Activated effector memory CD4-positive, alpha-beta T cell treated with Interleukin-2 at 50 U/mL for 16 hours (primary cell): ENCODE data around the gene OAF.
"Not testable (repeated sequence)": the region's sequence is repeated elsewhere in the genome, so short reads cannot be mapped to it uniquely, and the experiment has no call there.

ENCODE experiments used
- DNase-seq: peaks from one replicate; pipeline ENCODE4 v3.0.0-alpha.2; 2020

The OAF gene

DNA sequence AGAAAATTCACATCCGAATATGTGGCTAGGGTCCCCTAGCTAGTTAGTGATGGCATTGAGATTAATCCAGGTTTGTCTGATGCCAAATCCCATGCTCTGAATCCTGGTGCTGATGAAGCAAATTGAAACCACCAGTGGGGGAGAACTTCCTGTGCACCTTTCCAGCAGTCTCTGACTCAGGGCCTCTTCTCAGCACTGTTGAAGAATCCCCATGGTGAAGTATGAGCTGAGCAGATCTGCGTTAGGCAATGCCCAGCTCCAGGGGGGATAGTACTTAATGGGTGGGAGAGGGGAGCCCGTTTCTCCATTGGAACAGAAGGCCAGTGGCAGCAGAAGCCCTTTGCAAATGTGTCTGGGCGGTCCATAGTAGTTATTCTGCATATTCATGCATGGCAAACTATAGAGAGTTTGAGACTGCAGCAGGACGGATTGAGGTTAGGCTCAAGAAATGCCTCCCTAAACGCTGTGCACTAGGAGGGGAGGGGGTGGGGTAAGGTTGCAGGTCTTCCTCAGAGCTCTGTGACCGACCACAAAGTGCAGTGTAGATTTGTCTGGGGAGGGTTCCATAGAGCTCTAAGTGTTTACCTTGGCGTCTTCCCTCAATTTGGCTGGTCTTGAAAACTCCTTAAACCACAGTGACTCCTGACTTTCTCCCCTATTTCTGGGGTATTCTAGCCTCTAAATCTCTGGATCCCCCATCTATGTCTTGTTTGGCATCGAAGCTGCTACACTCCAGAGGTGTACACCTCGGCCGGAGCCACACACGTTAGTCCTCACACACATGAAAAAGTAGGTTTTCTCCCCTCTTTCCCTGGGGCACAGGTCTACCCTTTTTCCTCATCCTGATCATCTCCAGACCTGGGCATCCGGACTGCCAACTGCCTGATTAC is 33.9 kb downstream of the OAF start:
- no peak for DNase-seq

DNA sequence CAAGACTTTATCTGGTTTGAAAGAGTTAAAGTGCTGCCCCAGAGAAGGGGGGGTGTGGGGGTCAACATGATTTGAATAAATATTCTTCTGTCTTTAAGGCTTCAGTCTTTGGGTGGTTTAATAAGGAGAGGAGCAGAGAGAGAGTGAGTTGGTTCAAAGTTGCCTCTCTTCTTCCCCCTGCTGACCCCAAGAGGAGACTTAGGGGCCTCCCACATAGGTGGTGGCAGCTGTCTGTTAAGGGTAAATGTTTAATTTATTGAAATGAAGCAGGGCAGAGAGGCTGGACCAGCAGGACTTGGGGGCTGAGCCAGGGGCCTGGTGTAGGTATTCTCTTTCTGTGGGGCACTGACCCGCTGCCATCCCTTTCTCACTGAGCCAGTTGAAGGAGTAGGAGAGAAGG is 34.6 kb downstream of the OAF start:
- DNase-seq, result no peak

GRCh38 chr11:120248551-120249278 is 37.9 kb downstream of the OAF start:
- no peak for DNase-seq

DNA sequence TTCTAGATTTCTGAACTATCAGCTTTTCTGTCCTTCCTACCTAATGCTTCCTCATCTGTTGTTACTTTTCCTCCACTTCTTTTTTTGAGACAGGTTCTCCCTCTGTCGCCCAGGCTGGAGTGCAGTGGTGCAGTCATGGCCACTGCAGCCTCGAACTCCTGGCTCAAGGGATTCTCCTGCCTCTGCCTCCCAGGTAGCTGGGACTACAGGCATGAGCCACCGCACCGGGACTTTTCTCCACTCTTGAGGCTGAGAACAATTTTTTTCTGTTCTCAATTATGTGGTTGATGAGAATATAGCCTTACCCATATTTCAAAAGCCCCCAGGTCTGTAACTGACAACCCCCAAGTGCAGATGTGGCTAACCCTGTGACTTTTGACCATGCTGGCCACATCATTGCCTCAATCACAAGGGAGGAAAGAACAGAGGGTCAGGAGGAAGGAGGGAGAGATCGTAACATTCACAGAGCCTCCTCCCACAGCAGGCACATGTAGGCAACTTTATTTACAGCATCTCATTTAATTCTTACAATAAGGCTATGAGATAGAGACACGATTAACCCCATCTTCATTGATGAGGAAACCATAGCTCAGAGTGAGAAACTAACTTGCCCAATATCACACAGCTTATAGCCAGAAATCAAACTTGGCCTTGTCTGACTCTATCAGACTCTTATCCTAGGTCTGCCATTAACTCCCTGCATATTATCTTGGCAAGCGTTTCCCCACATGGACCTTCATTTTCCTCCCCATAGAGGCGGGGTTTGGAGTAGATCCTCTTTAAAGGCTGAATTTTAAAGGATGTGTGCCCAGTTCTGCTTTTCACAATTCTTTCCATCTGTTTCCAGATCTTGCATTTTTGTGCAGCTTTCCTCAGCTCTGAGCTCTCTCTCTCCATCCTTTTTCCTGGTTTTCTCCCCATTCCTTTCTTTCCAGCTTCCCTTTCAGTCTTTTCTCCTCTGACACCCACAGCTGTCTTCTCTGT is 38.7 kb downstream of the OAF start:
- DNase-seq, result no peak

GRCh38 chr11:120253377-120253776 is 42.5 kb downstream of the OAF start:
- not testable (repeated sequence) for DNase-seq

DNA sequence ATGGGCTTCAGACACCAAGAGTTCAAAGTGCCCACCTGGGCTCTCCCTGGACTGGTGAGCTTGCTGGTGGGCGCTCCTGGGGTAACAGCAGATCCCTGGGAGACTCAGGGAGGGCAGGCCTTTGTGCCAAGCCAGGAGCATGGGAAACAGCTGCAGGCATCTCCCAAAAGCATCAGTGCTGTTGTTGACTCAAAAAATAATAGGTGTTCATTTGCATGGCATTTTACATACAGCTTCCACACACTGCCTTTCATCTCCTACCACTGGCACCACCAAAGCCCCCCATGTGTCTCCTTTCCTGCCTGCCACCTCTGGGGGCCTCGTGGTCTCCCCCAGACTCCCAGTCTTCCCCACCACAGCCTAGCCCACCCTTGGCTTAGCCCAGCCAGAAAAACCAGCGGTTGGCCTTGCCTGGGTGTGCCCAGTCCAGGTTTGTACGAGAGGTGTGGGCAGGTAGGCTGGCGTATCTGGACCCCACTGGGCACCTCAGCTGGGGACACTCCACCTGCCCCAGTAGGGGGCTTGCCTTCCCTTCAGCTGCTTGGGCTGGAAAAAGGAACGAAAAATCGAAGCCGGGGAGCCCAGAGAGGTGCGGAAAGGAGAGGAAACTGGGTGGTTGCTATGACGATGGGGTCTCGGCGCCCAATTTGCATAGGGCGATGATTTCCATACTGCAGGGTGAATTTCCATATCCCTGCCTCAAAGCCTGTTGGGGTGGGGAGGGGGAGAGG is 44.1 kb downstream of the OAF start:
- no peak for DNase-seq

DNA sequence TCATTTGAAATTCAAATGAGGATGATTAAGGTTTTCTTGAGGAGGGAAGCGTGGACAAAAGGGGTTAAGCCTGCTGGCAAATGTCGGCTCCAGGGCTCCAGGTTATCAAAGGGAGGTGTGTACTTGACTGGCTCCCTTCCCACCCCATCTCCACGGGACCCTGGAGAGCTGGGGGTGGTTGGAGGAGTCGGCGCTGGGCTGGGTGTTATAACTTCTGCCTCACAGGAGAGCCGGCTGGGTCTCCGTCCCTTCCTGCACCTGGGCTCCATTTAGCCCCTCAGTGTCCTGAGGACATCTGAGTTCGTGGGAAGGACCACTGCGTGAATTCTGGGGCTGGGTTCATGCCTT is 44.7 kb downstream of the OAF start:
- DNase-seq, result no peak

DNA sequence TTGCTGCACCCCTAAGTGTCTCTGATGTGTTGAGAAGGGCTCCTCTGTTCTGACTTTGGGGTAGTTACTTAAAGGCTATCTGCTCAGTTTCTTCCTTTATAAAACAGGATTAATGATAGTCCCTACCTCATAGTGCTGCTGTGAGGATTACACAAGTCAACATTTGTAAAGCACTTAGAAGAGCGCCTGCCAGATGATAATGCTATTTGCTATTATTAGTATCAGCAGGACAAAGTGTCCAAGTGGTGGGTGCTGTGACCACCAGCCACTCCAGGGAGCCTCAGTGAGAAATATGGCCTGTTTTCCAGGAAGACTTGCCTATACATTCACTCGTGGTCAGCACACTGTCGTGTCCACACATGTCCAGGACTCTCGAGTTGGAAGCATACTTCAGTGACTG is 45.3 kb downstream of the OAF start:
- no peak for DNase-seq

- no peak for DNase-seq
Observed at GRCh38 chr11:120256779-120257178, 45.9 kb downstream of the OAF start.

DNA sequence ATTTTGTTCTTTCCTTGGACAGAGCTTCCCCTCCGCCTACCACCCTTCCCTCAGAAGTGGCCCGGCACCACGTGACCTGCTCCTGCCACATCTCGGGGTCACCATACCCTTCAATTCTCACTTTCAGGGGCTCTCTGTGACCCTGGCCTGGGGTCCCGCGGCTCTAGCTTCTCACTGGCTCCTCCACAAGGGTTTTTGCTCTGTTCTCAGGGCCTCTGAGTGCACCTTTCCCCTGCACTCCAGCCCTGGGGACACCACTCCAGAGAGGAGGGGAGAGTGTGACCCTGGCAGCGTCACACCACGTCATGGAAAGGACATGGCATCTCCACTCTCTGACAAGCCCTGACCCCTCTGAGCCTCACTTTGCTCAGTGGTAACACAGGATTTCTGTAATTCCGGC is 46.5 kb downstream of the OAF start:
- DNase-seq, result no peak

- DNase-seq, result no peak
Observed at GRCh38 chr11:120258661-120259060, 47.8 kb downstream of the OAF start.

GRCh38 chr11:120259241-120259640 is 48.4 kb downstream of the OAF start:
- no peak for DNase-seq

- no peak for DNase-seq
Observed at GRCh38 chr11:120259988-120260565, 49.2 kb downstream of the OAF start.

DNA sequence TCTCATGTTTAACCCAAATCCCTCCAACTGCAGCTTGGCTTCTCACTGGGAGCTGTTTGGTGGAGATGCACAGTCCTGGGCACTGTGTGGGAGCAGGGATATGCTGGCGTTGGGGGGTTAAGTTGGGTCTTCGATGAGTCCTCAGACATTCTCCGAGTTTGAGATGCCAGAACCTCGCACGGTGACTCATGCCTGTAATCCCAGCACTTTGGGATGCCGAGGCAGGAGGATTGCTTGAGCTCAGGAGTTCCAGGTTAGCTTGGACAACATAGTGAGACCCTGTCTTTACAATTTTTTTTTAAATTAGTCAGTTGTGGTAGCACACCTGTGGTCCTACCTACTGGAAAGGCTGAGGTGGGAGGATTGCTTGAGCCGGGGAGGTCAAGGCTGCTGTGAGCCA is 49.8 kb downstream of the OAF start:
- no peak for DNase-seq

DNA sequence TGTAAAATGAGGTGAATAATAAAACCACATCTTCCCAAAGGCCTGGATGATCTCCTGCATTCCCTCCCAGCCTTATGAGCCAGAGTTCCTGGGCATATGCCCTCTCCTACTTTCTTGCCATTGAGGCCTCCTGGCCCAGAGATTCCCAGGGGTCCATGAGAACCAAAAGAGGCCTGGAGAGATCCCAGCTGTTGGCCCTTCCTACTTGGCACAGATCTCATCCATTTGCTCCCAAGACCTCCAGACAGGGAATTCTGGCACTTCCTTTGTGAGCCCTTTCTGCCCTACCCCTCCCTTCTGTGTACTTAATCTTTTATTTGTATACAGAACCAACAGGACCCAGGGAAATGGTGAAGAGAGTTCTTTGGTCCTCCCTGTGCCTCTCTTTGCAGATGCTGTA is 50.5 kb downstream of the OAF start:
- DNase-seq, result no peak

- no peak for DNase-seq
Observed at GRCh38 chr11:120261931-120262330, 51.1 kb downstream of the OAF start.

GRCh38 chr11:120267319-120267718 is 56.5 kb downstream of the OAF start:
- DNase-seq, result no peak

DNA sequence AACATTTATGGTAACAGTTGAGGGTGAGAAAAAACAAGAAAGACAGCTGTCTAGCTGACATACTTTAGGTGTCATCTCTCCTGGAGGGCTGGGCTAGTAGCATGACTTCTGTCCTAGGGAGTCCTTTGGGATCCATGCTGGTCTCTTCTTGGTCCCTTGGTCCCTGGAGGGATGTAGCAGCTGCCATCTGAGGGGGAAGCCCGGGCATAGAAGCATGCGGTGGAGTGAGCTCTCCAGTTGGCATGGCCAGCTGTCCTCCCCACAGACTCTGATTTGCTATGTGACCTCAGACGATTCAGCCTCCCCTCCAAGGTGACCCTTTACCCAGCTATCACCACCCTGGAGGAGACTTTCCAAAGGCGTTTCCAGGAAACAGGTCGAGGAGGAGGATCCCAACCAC is 57.9 kb downstream of the OAF start:
- no peak for DNase-seq

- no peak for DNase-seq
Observed at GRCh38 chr11:120270386-120270785, 59.6 kb downstream of the OAF start.

DNA sequence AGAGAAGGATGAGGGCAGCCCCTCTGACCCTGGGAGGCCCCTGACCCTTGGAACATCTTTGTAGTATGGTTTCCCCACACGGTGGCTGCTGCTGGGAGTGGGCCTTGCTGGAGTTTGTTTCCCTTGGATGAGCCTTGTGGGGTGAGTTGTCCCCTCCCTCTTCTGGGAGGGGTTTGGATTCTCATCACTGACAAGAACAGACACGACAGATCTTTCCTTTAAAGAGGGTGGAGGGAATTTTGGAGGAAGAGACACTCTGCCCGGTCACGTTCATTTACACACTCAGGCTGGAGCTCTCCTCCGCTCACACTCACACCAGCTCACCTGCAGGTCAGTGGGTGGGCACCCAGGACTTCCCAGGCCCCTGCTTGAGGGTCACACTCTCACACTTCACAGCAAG is 60.8 kb downstream of the OAF start:
- DNase-seq, result no peak

DNA sequence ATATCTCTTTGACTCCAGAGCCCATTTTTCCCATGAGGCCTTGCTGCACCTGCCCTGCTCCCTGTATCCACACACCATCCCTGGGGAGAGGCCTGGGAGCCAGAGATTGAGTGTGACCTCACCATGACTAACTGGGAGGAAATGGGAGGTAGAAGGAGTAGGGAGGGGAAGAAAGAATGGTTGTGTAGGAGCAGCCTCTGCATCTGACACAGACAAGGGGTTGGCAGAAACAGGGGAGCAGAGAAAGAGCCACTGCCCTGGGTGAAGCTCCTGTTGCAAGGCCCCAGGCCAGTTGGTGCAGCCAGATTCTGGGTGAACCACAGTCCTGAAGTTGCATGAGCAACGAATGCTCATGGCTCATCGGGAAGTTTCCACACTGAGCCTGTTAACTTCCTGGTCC is 61.5 kb downstream of the OAF start:
- no peak for DNase-seq

DNA sequence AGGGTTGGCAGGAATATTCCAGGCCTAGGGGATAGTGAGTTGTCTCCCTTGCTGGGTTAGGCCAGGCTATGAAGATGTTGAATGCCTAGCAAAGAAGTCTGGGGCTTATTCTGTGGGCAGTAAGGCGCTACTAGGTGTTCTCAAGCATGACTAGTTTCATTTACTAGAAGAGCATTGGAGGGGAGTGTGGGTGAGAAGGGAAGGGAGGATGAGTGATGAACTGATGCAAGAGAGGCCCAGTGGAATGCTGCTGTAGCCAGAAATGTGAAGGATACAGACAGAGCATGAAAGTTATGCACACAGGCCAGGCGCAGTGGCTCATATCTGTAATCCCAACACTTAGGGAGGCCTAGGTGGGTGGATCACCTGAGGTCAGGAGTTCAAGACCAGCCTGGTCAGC is 62.6 kb downstream of the OAF start:
- DNase-seq, result no peak
